Activated naive CD8-positive, alpha-beta T cell treated with anti-CD3 and anti-CD28 coated beads, Interleukin-2, amount 50 U/mL, for 24 hours (primary cell): ENCODE measurements around the gene ABHD12B.
A peak's percentile ranks its signal among the peaks of the same experiment; 100 is the strongest.
"Not testable (repeated sequence)": the region's sequence is repeated elsewhere in the genome, so short reads cannot be mapped to it uniquely, and the experiment has no call there.

Experiments used
- ATAC-seq: fragments of 150-1000 bp; cut with Tn5 transposase; one replicate; pipeline ENCODE4 v1.10.0; 2021
- DNase-seq: peaks from one replicate; pipeline ENCODE4 v3.0.0; 2021
- H3K27ac Mint-ChIP-seq: one replicate; pipeline ENCODE4 v1.8.0; 2021; ENCODE audit warnings: mild to moderate bottlenecking, mixed read lengths
- H3K27me3 Mint-ChIP-seq: one replicate; pipeline ENCODE4 v1.8.0; 2021; ENCODE audit warnings: mixed read lengths
- H3K36me3 Mint-ChIP-seq: one replicate; pipeline ENCODE4 v1.8.0; 2021; ENCODE audit warnings: low read depth, mixed read lengths
- H3K4me1 Mint-ChIP-seq: one replicate; pipeline ENCODE4 v1.8.0; 2021; ENCODE audit warnings: mixed read lengths
- H3K4me3 Mint-ChIP-seq: one replicate; pipeline ENCODE4 v1.8.0; 2021; ENCODE audit warnings: mild to moderate bottlenecking, moderate library complexity, mixed read lengths
- H3K9me3 Mint-ChIP-seq: one replicate; pipeline ENCODE4 v1.8.0; 2021; ENCODE audit warnings: mixed read lengths

The ABHD12B gene

GRCh38 chr14:50929506-50929905, 57.7 kb downstream of the ABHD12B start:
- no peak for ATAC-seq
- H3K27ac Mint-ChIP-seq, result no peak overlapping the region

GRCh38 chr14:50931559-50931958, 59.7 kb downstream of the ABHD12B start:
- Mint-ChIP-seq H3K4me3 (no peak overlapping the region), H3K36me3 (no peaks in the 10 kb centered on the region), H3K27ac (no peak overlapping the region), H3K27me3 (peaks cover 7% of the 10 kb centered on the region), H3K4me1 (no peaks in the 10 kb centered on the region), H3K9me3 (no peaks in the 10 kb centered on the region)
- DNase-seq (no peak), ATAC-seq (no peak)

More at GRCh38 chr14:50929506-50929905, 57.7 kb downstream of the ABHD12B start:
- H3K9me3 Mint-ChIP-seq, result no peaks in the 10 kb centered on the region
- no peaks in the 10 kb centered on the region for H3K4me1 Mint-ChIP-seq
- DNase-seq, result no peak
- peaks cover 7% of the 10 kb centered on the region for H3K27me3 Mint-ChIP-seq
- no peaks in the 10 kb centered on the region for H3K36me3 Mint-ChIP-seq
- H3K4me3 Mint-ChIP-seq, result no peak overlapping the region

GRCh38 chr14:50932156-50932555, 60.3 kb downstream of the ABHD12B start:
- Mint-ChIP-seq H3K9me3 (no peaks in the 10 kb centered on the region), H3K27ac (no peak overlapping the region), H3K4me3 (no peak overlapping the region), H3K27me3 (peaks cover 7% of the 10 kb centered on the region), H3K4me1 (no peaks in the 10 kb centered on the region), H3K36me3 (no peaks in the 10 kb centered on the region)
- DNase-seq (no peak), ATAC-seq (no peak)

- H3K9me3 Mint-ChIP-seq, result no peaks in the 10 kb centered on the region
- H3K27ac Mint-ChIP-seq, result no peak overlapping the region
- DNase-seq, result no peak
- ATAC-seq, result no peak
- no peak overlapping the region for H3K4me3 Mint-ChIP-seq
- H3K36me3 Mint-ChIP-seq, result no peaks in the 10 kb centered on the region
- H3K4me1 Mint-ChIP-seq, result no peaks in the 10 kb centered on the region
- peaks cover 7% of the 10 kb centered on the region for H3K27me3 Mint-ChIP-seq
Observed at GRCh38 chr14:50932592-50933495, 61.0 kb downstream of the ABHD12B start.

GRCh38 chr14:50935126-50936015, 63.5 kb downstream of the ABHD12B start:
- Mint-ChIP-seq H3K4me1 (no peaks in the 10 kb centered on the region), H3K27me3 (peaks cover 6% of the 10 kb centered on the region), H3K36me3 (no peaks in the 10 kb centered on the region), H3K27ac (no peak overlapping the region), H3K4me3 (no peak overlapping the region), H3K9me3 (no peaks in the 10 kb centered on the region)
- DNase-seq, result no peak
- no peak for ATAC-seq

GRCh38 chr14:50936016-50936340, 64.1 kb downstream of the ABHD12B start:
- Mint-ChIP-seq H3K4me1 (no peaks in the 10 kb centered on the region), H3K27ac (no peak overlapping the region), H3K4me3 (no peak overlapping the region), H3K9me3 (no peaks in the 10 kb centered on the region), H3K36me3 (no peaks in the 10 kb centered on the region), H3K27me3 (peaks cover 9% of the 10 kb centered on the region)
- DNase-seq (no peak), ATAC-seq (no peak)

- no peak overlapping the region for H3K4me3 Mint-ChIP-seq
- no peaks in the 10 kb centered on the region for H3K4me1 Mint-ChIP-seq
- no peak overlapping the region for H3K27ac Mint-ChIP-seq
- no peak for ATAC-seq
- H3K36me3 Mint-ChIP-seq, result no peaks in the 10 kb centered on the region
- H3K9me3 Mint-ChIP-seq, result no peaks in the 10 kb centered on the region
- DNase-seq, result no peak
- H3K27me3 Mint-ChIP-seq, result peaks cover 17% of the 10 kb centered on the region
Observed at GRCh38 chr14:50936882-50937281, 65.0 kb downstream of the ABHD12B start.

GRCh38 chr14:50937325-50937724, 65.5 kb downstream of the ABHD12B start:
- no peak overlapping the region for H3K4me3 Mint-ChIP-seq
- no peaks in the 10 kb centered on the region for H3K36me3 Mint-ChIP-seq
- H3K9me3 Mint-ChIP-seq, result no peaks in the 10 kb centered on the region
- no peaks in the 10 kb centered on the region for H3K4me1 Mint-ChIP-seq
- peaks cover 19% of the 10 kb centered on the region for H3K27me3 Mint-ChIP-seq
- DNase-seq (no peak), ATAC-seq (no peak)
- no peak overlapping the region for H3K27ac Mint-ChIP-seq

- no peaks in the 10 kb centered on the region for H3K4me1 Mint-ChIP-seq
- no peaks in the 10 kb centered on the region for H3K9me3 Mint-ChIP-seq
- ATAC-seq (no peak), DNase-seq (no peak)
- H3K4me3 Mint-ChIP-seq, result no peak overlapping the region
- peaks cover 22% of the 10 kb centered on the region for H3K27me3 Mint-ChIP-seq
- no peak overlapping the region for H3K27ac Mint-ChIP-seq
- H3K36me3 Mint-ChIP-seq, result no peaks in the 10 kb centered on the region
Observed at GRCh38 chr14:50937800-50938199, 65.9 kb downstream of the ABHD12B start.

GRCh38 chr14:50941151-50941550, 69.3 kb downstream of the ABHD12B start:
- Mint-ChIP-seq H3K36me3 (no peaks in the 10 kb centered on the region), H3K4me1 (peaks cover 10% of the 10 kb centered on the region), H3K27me3 (peaks cover 35% of the 10 kb centered on the region), H3K9me3 (no peaks in the 10 kb centered on the region), H3K27ac (no peak overlapping the region), H3K4me3 (no peak overlapping the region)
- no peak for ATAC-seq
- no peak for DNase-seq

GRCh38 chr14:50941638-50942037, 69.8 kb downstream of the ABHD12B start:
- H3K27ac Mint-ChIP-seq, DNase-seq, H3K9me3 Mint-ChIP-seq, H3K4me3 Mint-ChIP-seq, H3K36me3 Mint-ChIP-seq, ATAC-seq, H3K4me1 Mint-ChIP-seq: not testable (repeated sequence)
- peaks cover 35% of the 10 kb centered on the region for H3K27me3 Mint-ChIP-seq

GRCh38 chr14:50943261-50943942, 71.5 kb downstream of the ABHD12B start:
- H3K4me3 Mint-ChIP-seq, result peak overlapping the region; percentile 70

GRCh38 chr14:50943943-50944646, 72.2 kb downstream of the ABHD12B start, which contains the start of gene PYGL:
TSS of gene PYGL (minus strand) at chr14:50944483. CDS start at chr14:50944403, 80 bp downstream.
- peaks cover 35% of the 10 kb centered on the region for H3K27me3 Mint-ChIP-seq
- H3K9me3 Mint-ChIP-seq, result no peaks in the 10 kb centered on the region
- H3K36me3 Mint-ChIP-seq, result no peaks in the 10 kb centered on the region
- peak within 1 kb of the TSS; percentile 65 for H3K27ac Mint-ChIP-seq
- H3K4me1 Mint-ChIP-seq, result peaks cover 10% of the 10 kb centered on the region
- peak; percentile 40 for DNase-seq
- peak; percentile 52 for ATAC-seq
- H3K4me3 Mint-ChIP-seq, result peak within 1 kb of the TSS; percentile 80

More at GRCh38 chr14:50943261-50943942, 71.5 kb downstream of the ABHD12B start:
- H3K4me1 Mint-ChIP-seq, result peaks cover 10% of the 10 kb centered on the region
- H3K36me3 Mint-ChIP-seq, result no peaks in the 10 kb centered on the region
- no peak overlapping the region for H3K27ac Mint-ChIP-seq
- peaks cover 35% of the 10 kb centered on the region for H3K27me3 Mint-ChIP-seq
- H3K9me3 Mint-ChIP-seq, result no peaks in the 10 kb centered on the region
- DNase-seq (no peak), ATAC-seq (no peak)
